ENCODE results near the gene TESMIN. TPM values are rescaled to one million over a fixed set of nuclear protein-coding genes. Genes with fewer than 3 reads are reported as not detected.

TESMIN gene
- total RNA-seq, 1 experiment from 2014 or later: 24.8 TPM

GRCh38 chr11:68709062-68709461 lies 42.3 kb downstream of the TESMIN start:
- POLR2A ChIA-PET: no interaction called here

More at GRCh38 chr11:68709062-68709461, 42.3 kb downstream of the TESMIN start:
- Histone ChIP-seq H3K36me3 (ENCODE audit: control insufficient read depth in 1 of 2, insufficient read depth in 2 of 2, low read length in 2 of 2) (no peaks in the 10 kb centered on the region), H3K4me3 (replicated peaks in 1 of 2; ENCODE audit: low read depth in 1 of 2, low read length in 2 of 2) (no peak overlapping the region), H3K9me2 (ENCODE audit: insufficient read depth) (no peaks in the 10 kb centered on the region), H4K20me1 (ENCODE audit: insufficient read depth) (no peaks in the 10 kb centered on the region), H2AFZ (ENCODE audit: low read depth, low read length, poor library complexity, severe bottlenecking) (no peak overlapping the region), H3K27me3 (ENCODE audit: insufficient read depth, low read length) (no peaks in the 10 kb centered on the region), H3K4me2 (ENCODE audit: low read length) (no peak overlapping the region), H3K4me1 (ENCODE audit: control insufficient read depth in 1 of 2, insufficient read depth in 2 of 2, low read length in 2 of 2) (no peaks in the 10 kb centered on the region), H3K9ac (ENCODE audit: low read length) (no peak overlapping the region), H3K27ac (ENCODE audit: low read depth, low read length) (no peak overlapping the region), H3K79me2 (ENCODE audit: insufficient read depth, low read length) (no peaks in the 10 kb centered on the region), H3K9me3 (ENCODE audit: control insufficient read depth in 1 of 2, insufficient read depth in 1 of 2, low read depth in 1 of 2, low read length in 2 of 2) (no peaks in the 10 kb centered on the region)
- TF ChIP-seq EZH2 (IDR thresholded peaks at IDR 0.05) (no peak), CEBPB (IDR thresholded peaks at IDR 0.05; ENCODE audit: low read depth) (no peak), POLR2AphosphoS5 (IDR thresholded peaks at IDR 0.05; ENCODE audit: low read depth, low read length) (no peak), YY1 (IDR thresholded peaks at IDR 0.05; ENCODE audit: extremely low read depth, insufficient replicate concordance, low read depth, low read length) (no peak), RAD21 (IDR thresholded peaks at IDR 0.05; ENCODE audit: low read depth) (no peak), JUND (IDR thresholded peaks at IDR 0.05) (no peak), REST (IDR thresholded peaks at IDR 0.05; ENCODE audit: low read depth) (no peak), MAX (IDR thresholded peaks at IDR 0.05) (no peak), SIN3A (IDR thresholded peaks at IDR 0.05; ENCODE audit: low read depth) (no peak), TCF7L2 (IDR thresholded peaks at IDR 0.05; ENCODE audit: borderline replicate concordance, extremely low read depth, insufficient read depth, insufficient read length) (no peak), EZH2phosphoT487 (IDR thresholded peaks at IDR 0.05; ENCODE audit: borderline replicate concordance) (no peak), POLR2A (IDR thresholded peaks at IDR 0.05; ENCODE audit: borderline replicate concordance, extremely low read depth, insufficient read depth, insufficient read length) (no peak), SRF (IDR thresholded peaks at IDR 0.05; ENCODE audit: low read depth) (no peak), ZFX (IDR thresholded peaks at IDR 0.05) (no peak)
- TF ChIP-seq, protein P1, sequence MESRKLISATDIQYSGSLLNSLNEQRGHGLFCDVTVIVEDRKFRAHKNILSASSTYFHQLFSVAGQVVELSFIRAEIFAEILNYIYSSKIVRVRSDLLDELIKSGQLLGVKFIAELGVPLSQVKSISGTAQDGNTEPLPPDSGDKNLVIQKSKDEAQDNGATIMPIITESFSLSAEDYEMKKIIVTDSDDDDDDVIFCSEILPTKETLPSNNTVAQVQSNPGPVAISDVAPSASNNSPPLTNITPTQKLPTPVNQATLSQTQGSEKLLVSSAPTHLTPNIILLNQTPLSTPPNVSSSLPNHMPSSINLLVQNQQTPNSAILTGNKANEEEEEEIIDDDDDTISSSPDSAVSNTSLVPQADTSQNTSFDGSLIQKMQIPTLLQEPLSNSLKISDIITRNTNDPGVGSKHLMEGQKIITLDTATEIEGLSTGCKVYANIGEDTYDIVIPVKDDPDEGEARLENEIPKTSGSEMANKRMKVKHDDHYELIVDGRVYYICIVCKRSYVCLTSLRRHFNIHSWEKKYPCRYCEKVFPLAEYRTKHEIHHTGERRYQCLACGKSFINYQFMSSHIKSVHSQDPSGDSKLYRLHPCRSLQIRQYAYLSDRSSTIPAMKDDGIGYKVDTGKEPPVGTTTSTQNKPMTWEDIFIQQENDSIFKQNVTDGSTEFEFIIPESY (IDR thresholded peaks at IDR 0.05; ENCODE audit: extremely low read depth, insufficient replicate concordance, low read length): no peak
- TF ChIP-seq, protein P2, sequence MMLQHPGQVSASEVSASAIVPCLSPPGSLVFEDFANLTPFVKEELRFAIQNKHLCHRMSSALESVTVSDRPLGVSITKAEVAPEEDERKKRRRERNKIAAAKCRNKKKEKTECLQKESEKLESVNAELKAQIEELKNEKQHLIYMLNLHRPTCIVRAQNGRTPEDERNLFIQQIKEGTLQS (IDR thresholded peaks at IDR 0.05): no peak
- intact Hi-C loops (cut with micrococcal nuclease): no loop called here
- DNase-seq (ENCODE audit: low read depth, low spot score): no peak
- CTCF ChIA-PET: no interaction called here
- RAD21 ChIA-PET (ENCODE audit: low non-redundant PET in 1 of 2, low total read pairs in 2 of 2, uncharacterized antibody in 2 of 2, unreplicated experiment in 2 of 2): no interaction called here
- BruUV-seq (replicated peaks): no TSS peak
- ATAC-seq: no peak
